ENCODE measurements around the gene CORIN. TPM values are rescaled to one million over a fixed set of nuclear protein-coding genes. Genes with fewer than 3 reads are reported as not detected.
A peak's percentile ranks its signal among the peaks of the same experiment; 100 is the strongest.

CORIN gene
- total RNA-seq, 1 experiment from 2014 or later: not detected

DNA sequence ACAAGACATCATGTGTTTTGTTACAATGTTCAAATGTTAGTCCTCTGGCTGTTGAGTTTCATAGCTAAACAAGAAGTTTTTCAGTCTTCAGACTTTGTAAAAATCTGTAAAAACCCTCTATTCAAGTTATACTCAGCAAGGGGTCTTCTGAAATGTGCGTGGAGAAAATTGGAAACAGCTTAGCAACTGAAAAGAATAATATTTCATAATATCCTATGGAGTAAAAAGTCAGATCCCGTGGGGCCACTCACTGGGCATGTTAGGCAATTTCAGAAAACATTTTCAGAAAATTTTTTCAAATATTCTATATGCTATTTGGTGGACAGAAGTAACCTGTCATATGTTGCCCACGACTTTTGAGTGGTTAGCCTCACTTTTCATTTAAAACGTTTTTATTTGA is 118.3 kb downstream of the CORIN start:
- CTCF ChIA-PET: no interaction called here
- no TSS peak for BruUV-seq (replicated peaks)
- POLR2A ChIA-PET (ENCODE audit: low non-redundant PET): no interaction called here
- H3K36me3 ChIP-seq (ENCODE audit: insufficient read depth, low read length, poor library complexity, severe bottlenecking): no peaks in the 10 kb centered on the region
- H3K27ac ChIP-seq (ENCODE audit: low read depth, low read length, poor library complexity, severe bottlenecking): no peak overlapping the region
- TF ChIP-seq, protein P1, sequence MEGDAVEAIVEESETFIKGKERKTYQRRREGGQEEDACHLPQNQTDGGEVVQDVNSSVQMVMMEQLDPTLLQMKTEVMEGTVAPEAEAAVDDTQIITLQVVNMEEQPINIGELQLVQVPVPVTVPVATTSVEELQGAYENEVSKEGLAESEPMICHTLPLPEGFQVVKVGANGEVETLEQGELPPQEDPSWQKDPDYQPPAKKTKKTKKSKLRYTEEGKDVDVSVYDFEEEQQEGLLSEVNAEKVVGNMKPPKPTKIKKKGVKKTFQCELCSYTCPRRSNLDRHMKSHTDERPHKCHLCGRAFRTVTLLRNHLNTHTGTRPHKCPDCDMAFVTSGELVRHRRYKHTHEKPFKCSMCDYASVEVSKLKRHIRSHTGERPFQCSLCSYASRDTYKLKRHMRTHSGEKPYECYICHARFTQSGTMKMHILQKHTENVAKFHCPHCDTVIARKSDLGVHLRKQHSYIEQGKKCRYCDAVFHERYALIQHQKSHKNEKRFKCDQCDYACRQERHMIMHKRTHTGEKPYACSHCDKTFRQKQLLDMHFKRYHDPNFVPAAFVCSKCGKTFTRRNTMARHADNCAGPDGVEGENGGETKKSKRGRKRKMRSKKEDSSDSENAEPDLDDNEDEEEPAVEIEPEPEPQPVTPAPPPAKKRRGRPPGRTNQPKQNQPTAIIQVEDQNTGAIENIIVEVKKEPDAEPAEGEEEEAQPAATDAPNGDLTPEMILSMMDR (conservative IDR thresholded peaks at IDR 0.05; ENCODE audit: low read depth, low read length): no peak
- TF ChIP-seq EZH2 (IDR thresholded peaks at IDR 0.05; ENCODE audit: borderline replicate concordance, low read depth, low read length, poor library complexity, severe bottlenecking): no peak
- no peak overlapping the region for H3K4me3 ChIP-seq (ENCODE audit: low read depth, low read length, poor library complexity, severe bottlenecking)
- DNase-seq (ENCODE audit: low spot score): no peak
- no peaks in the 10 kb centered on the region for H3K4me1 ChIP-seq (ENCODE audit: insufficient read depth, low read length, poor library complexity, severe bottlenecking)
- H3K9me3 ChIP-seq (ENCODE audit: low read depth, low read length, poor library complexity, severe bottlenecking): no peaks in the 10 kb centered on the region
- peaks cover 6% of the 10 kb centered on the region for H3K27me3 ChIP-seq (replicated peaks; ENCODE audit: insufficient read depth, low read depth, low read length, poor library complexity)
- intact Hi-C loops (cut with micrococcal nuclease; ENCODE audit: unreplicated experiment): no loop called here

DNA sequence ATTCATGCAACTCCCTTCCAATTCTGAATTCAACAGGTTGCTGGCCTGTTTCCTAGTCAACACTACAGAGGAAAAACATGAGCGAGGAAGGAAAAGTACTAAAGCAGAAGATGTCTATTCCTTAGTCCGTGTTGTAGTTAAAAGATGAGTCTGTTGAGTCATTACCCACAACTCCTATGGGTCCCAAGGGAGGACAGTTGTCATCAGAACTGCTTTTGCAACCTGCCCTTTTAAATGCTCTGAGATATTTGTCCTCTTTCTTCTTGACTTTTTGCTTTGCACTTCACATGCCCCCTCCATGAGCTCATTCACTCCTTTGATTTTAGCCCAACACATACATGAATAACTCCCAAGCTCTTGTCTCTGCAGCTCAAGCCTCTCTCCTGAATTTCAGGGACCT is 119.2 kb downstream of the CORIN start:
- Histone ChIP-seq H3K9me3 (ENCODE audit: low read depth, low read length, poor library complexity, severe bottlenecking) (no peaks in the 10 kb centered on the region), H3K27ac (ENCODE audit: low read depth, low read length, poor library complexity, severe bottlenecking) (no peak overlapping the region), H3K36me3 (ENCODE audit: insufficient read depth, low read length, poor library complexity, severe bottlenecking) (no peaks in the 10 kb centered on the region), H3K4me1 (ENCODE audit: insufficient read depth, low read length, poor library complexity, severe bottlenecking) (no peaks in the 10 kb centered on the region), H3K4me3 (ENCODE audit: low read depth, low read length, poor library complexity, severe bottlenecking) (no peak overlapping the region), H3K27me3 (replicated peaks; ENCODE audit: insufficient read depth, low read depth, low read length, poor library complexity) (no peaks in the 10 kb centered on the region)
- ChIA-PET POLR2A (ENCODE audit: low non-redundant PET) (no interaction called here), CTCF (no interaction called here)
- TF ChIP-seq, protein P1 (conservative IDR thresholded peaks at IDR 0.05; ENCODE audit: low read depth, low read length): no peak
- no peak for TF ChIP-seq EZH2 (IDR thresholded peaks at IDR 0.05; ENCODE audit: borderline replicate concordance, low read depth, low read length, poor library complexity, severe bottlenecking)
- intact Hi-C loops (cut with micrococcal nuclease; ENCODE audit: unreplicated experiment): no loop called here
- no TSS peak for BruUV-seq (replicated peaks)
- peak; percentile 19 for DNase-seq (ENCODE audit: low spot score)

GRCh38 chr4:47717188-47717587 is 120.7 kb downstream of the CORIN start:
- Histone ChIP-seq H3K27ac (ENCODE audit: low read depth, low read length, poor library complexity, severe bottlenecking) (no peak overlapping the region), H3K36me3 (ENCODE audit: insufficient read depth, low read length, poor library complexity, severe bottlenecking) (no peaks in the 10 kb centered on the region), H3K4me1 (ENCODE audit: insufficient read depth, low read length, poor library complexity, severe bottlenecking) (peaks cover 10% of the 10 kb centered on the region), H3K27me3 (replicated peaks; ENCODE audit: insufficient read depth, low read depth, low read length, poor library complexity) (no peaks in the 10 kb centered on the region), H3K4me3 (ENCODE audit: low read depth, low read length, poor library complexity, severe bottlenecking) (no peak overlapping the region), H3K9me3 (ENCODE audit: low read depth, low read length, poor library complexity, severe bottlenecking) (no peaks in the 10 kb centered on the region)
- ChIA-PET CTCF (no interaction called here), POLR2A (ENCODE audit: low non-redundant PET) (no interaction called here)
- intact Hi-C loops (cut with micrococcal nuclease; ENCODE audit: unreplicated experiment): no loop called here
- DNase-seq (ENCODE audit: low spot score): no peak
- no TSS peak for BruUV-seq (replicated peaks)
- TF ChIP-seq, protein P1 (conservative IDR thresholded peaks at IDR 0.05; ENCODE audit: low read depth, low read length): no peak
- no peak for TF ChIP-seq EZH2 (IDR thresholded peaks at IDR 0.05; ENCODE audit: borderline replicate concordance, low read depth, low read length, poor library complexity, severe bottlenecking)

All from A673 (cell line).